AG04449 (cell line): ENCODE data around the gene UHRF2.
"Not testable (repeated sequence)": the region's sequence is repeated elsewhere in the genome, so short reads cannot be mapped to it uniquely, and the experiment has no call there.

Experiments
- CTCF ChIA-PET: fragments of 350-600 bp; formaldehyde crosslinking; extraction: SDS; loops from one replicate; lab custom pipeline; 2021; ENCODE audit warnings: antibody characterized with exemption; lab: Yijun Ruan, JAX
- POLR2A ChIA-PET: fragments of 400-600, 350-600 bp; formaldehyde crosslinking; extraction: SDS; loops from one replicate; lab custom pipeline; 2020; ENCODE audit warnings: antibody characterized with exemption, inconsistent platforms; lab: Yijun Ruan, JAX
- DNase-seq: peaks from one replicate; pipeline ENCODE4 v3.0.0-alpha.2; 2010; ENCODE audit warnings: low read depth, low spot score
- H3K4me3 ChIP-seq: 2 replicates; pipeline ENCODE4 v1.5.1; 2011; ENCODE audit warnings: low read depth, mild to moderate bottlenecking, control low read depth, low read length
- TF ChIP-seq, protein P1 (sequence below): IDR thresholded peaks from one replicate; pipeline ENCODE4 v1.5.1; 2011; ENCODE audit warnings: mild to moderate bottlenecking, moderate library complexity, low read length, control low read depth, inconsistent platforms; ENCODE audit not compliant: insufficient read depth; ENCODE audit errors: missing control alignments

The UHRF2 gene

DNA sequence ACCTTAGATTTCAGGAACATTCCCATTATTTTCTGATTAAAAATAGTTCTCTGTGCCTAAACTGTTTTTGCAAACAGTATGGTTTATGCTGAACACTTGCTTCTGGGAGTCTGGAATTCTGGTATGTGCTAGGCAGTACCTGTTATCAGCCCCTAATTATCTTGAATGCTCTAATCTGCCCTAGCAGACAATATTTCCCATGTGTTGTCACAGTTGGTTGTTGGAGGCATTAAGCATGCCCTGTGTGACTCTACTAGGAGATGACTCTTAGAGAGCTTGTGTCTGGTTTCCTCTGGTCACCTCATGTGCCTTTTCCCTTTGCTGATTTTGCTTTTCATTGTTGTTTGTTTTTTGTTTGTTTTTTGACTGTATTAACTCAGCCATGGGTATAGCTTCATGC is 36.6 kb downstream of the UHRF2 start:
- TF ChIP-seq, protein P1, sequence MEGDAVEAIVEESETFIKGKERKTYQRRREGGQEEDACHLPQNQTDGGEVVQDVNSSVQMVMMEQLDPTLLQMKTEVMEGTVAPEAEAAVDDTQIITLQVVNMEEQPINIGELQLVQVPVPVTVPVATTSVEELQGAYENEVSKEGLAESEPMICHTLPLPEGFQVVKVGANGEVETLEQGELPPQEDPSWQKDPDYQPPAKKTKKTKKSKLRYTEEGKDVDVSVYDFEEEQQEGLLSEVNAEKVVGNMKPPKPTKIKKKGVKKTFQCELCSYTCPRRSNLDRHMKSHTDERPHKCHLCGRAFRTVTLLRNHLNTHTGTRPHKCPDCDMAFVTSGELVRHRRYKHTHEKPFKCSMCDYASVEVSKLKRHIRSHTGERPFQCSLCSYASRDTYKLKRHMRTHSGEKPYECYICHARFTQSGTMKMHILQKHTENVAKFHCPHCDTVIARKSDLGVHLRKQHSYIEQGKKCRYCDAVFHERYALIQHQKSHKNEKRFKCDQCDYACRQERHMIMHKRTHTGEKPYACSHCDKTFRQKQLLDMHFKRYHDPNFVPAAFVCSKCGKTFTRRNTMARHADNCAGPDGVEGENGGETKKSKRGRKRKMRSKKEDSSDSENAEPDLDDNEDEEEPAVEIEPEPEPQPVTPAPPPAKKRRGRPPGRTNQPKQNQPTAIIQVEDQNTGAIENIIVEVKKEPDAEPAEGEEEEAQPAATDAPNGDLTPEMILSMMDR = no peak
- no peak overlapping the region for H3K4me3 ChIP-seq
- no peak for DNase-seq
- ChIA-PET CTCF (no interaction called here), POLR2A (no interaction called here)

DNA sequence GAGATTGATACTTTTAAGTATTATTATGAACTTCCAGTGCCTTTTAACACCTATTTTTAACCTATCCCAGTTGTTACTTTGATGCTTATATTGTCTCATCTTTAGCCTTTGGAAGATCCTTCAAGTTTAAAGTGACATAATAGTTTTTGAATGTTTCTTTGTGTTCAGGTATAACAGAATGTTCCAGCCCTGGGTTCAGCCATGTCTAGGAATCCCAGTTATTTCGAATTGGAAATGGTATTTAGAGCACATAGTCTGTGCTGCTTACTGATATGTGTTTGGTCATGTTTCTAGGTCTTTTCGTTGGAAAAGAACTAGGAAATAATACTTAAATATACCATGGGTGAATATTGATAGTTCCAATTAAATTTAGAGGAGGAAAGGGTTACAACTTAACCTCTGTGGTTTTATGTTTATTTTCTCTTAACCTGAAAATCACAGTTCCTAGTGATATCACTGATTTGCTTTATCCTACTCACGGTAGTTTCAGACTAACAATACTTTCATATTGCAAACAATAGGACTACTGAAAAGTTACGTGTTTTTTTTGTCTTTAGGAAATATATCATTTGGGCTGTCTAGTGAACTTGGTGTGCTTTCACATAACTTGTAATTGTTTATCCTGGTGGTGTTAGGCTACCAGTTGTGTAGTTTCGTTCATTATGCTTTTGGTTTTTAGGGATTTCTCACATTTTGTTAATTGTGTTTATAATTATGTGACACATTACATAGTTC is 37.8 kb downstream of the UHRF2 start:
- no peak for DNase-seq
- TF ChIP-seq, protein P1 = no peak
- H3K4me3 ChIP-seq = no peak overlapping the region
- CTCF ChIA-PET = no interaction called here
- POLR2A ChIA-PET = no interaction called here

DNA sequence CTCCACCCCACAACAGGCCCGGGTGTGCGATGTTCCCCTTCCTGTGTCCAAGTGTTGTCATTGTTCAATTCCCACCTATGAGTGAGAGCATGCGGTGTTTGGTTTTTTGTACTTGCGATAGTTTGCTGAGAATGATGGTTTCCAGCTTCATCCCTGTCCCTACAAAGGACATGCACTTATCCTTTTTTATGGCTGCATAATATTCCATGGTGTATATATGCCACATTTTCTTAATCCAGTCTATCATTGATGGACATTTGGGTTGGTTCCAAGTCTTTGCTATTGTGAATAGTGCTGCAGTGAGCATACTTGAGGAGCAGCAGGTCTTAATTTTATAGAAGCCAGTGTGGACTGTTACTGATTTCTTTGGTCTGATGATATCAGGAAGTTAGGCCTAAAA is 42.3 kb downstream of the UHRF2 start:
- POLR2A ChIA-PET, DNase-seq, CTCF ChIA-PET, H3K4me3 ChIP-seq: not testable (repeated sequence)

DNA sequence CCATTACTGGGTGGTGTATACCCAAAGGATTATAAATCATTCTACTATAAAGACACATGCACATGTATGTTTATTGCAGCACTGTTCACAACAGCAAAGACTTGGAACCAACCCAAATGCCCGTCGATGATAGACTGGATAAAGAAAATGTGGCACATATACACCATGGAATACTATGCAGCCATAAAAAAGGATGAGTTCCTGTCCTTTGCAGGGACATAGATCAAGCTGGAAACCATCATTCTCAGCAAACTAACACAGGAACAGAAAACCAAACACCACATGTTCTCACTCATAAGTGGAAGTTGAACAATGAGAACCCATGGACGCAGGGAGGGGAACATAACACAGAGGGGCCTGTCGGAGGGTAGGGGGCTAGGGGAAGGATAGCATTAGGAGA is 45.7 kb downstream of the UHRF2 start:
- CTCF ChIA-PET, H3K4me3 ChIP-seq, POLR2A ChIA-PET, DNase-seq: not testable (repeated sequence)

GRCh38 chr9:6459718-6460117 is 46.7 kb downstream of the UHRF2 start:
- TF ChIP-seq, protein P1 = no peak
- ChIA-PET POLR2A (no interaction called here), CTCF (no interaction called here)
- H3K4me3 ChIP-seq = no peak overlapping the region
- DNase-seq = no peak

- no peak overlapping the region for H3K4me3 ChIP-seq
- DNase-seq = no peak
- ChIA-PET POLR2A (no interaction called here), CTCF (no interaction called here)
- TF ChIP-seq, protein P1 = no peak
These were observed 47.3 kb downstream of the UHRF2 start for GRCh38 chr9:6460189-6460768.

- DNase-seq = no peak
- POLR2A ChIA-PET = no interaction called here
- CTCF ChIA-PET = interaction anchor here (1.3 kb wide), 1 partner anchor 10 kb away, joined by 4 read pairs; no protein-coding TSS in a partner anchor
- TF ChIP-seq, protein P1 = no peak
- no peak overlapping the region for H3K4me3 ChIP-seq
These were observed 48.6 kb downstream of the UHRF2 start for GRCh38 chr9:6461619-6462018.
